Fibroblast of pulmonary artery (primary cell): ENCODE data around the gene HAPLN2.

Source experiments
- DNase-seq: peaks from one replicate; pipeline ENCODE4 v3.0.0-alpha.2; 2010; ENCODE audit warnings: low read depth
- H3K4me3 ChIP-seq: replicated peaks from 2 replicates; pipeline ENCODE4 v1.5.1; 2011; ENCODE audit warnings: low read depth, mild to moderate bottlenecking, control low read depth, low read length, moderate library complexity
- TF ChIP-seq, protein P1 (sequence below): IDR thresholded peaks from 2 replicates; pipeline ENCODE4 v1.5.1; 2011; ENCODE audit warnings: mild to moderate bottlenecking, control low read depth, low read length, inconsistent platforms; ENCODE audit errors: missing control alignments

The HAPLN2 gene

DNA sequence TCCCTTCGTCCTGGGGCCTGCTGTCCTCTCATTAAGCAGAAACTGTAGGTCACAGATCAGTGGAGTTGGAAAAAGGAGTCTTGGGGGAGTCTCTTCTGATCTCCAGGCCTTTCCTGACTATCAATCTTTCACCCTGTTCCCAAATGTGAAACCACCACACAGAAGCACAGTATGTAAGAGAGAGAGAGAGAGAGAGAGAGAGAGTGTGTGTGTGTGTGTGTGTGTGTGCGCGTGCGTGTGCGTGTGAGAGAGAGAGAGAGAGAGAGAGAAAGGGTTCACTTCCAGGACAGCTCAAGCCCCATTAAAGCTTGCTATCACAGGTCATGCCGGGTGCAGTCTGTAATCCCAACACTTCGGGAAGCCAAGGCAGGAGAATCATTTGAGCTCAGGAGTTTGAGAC lies 41.2 kb upstream of the HAPLN2 start:
- no peak overlapping the region for H3K4me3 ChIP-seq
- TF ChIP-seq, protein P1, sequence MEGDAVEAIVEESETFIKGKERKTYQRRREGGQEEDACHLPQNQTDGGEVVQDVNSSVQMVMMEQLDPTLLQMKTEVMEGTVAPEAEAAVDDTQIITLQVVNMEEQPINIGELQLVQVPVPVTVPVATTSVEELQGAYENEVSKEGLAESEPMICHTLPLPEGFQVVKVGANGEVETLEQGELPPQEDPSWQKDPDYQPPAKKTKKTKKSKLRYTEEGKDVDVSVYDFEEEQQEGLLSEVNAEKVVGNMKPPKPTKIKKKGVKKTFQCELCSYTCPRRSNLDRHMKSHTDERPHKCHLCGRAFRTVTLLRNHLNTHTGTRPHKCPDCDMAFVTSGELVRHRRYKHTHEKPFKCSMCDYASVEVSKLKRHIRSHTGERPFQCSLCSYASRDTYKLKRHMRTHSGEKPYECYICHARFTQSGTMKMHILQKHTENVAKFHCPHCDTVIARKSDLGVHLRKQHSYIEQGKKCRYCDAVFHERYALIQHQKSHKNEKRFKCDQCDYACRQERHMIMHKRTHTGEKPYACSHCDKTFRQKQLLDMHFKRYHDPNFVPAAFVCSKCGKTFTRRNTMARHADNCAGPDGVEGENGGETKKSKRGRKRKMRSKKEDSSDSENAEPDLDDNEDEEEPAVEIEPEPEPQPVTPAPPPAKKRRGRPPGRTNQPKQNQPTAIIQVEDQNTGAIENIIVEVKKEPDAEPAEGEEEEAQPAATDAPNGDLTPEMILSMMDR, result no peak
- no peak for DNase-seq

DNA sequence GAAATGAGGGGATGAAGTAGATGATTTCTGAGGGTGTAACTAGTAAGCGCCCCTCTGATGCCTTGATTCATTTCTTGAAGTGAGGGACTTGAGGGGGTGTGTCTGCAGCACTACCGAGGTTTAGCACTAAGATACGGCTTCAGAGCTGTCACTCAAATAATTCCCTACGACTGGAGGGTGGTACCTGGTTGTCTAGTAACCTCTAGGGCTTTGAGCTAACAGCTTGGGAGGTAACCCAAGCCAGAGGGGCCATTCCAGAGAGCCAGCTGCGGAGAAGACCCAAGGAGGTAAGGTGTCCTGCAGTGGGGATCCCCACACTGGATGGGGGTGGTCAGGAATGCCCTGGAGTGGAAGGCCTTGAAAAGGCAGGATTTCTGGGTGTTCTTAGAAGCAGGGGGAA lies 39.7 kb upstream of the HAPLN2 start, which contains the start of gene TTC24:
TSS of gene TTC24 (plus strand) at position 252 of the 400 bp plus-strand sequence. CDS start 1,642 bp downstream, outside the sequence.
- H3K4me3 ChIP-seq, result no peak within 1 kb of the TSS
- no peak for DNase-seq

DNA sequence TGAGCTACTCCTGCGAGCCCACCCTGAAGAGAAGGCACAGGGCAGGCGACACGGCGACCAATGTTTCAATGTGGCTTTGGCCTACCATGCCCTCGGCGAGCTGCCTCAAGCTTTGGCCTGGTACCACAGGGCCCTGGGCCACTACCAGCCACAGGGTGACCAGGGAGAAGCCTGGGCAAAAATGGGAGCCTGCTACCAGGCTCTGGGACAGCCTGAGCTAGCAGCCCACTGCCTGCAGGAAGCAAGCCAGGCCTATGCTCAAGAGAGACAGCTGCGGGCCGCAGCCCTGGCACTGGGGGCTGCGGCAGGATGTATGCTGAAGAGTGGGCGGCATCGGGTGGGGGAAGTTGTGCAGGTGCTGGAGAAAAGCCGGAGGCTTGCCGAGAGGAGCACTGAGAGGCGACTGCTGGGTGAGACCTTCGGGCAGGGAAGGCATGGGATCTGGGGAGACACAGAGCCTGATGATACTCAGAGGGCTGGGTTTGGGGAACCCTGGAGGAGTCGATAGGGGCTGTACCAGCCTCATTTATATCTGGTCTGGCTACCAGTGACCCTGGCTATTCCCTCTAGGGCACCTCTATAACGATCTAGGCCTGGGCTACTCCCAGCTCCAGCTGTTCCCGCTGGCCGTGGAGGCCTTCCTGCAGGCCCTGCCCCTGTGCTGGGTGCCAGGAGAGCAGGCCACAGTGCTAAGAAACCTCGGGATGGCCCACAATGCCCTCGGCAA lies 37.4 kb upstream of the HAPLN2 start:
- H3K4me3 ChIP-seq, result no peak overlapping the region
- no peak for DNase-seq
- TF ChIP-seq, protein P1, result no peak

More for the DNA sequence above, 39.7 kb upstream of the HAPLN2 start, which contains the start of gene TTC24:
- TF ChIP-seq, protein P1, result no peak

DNA sequence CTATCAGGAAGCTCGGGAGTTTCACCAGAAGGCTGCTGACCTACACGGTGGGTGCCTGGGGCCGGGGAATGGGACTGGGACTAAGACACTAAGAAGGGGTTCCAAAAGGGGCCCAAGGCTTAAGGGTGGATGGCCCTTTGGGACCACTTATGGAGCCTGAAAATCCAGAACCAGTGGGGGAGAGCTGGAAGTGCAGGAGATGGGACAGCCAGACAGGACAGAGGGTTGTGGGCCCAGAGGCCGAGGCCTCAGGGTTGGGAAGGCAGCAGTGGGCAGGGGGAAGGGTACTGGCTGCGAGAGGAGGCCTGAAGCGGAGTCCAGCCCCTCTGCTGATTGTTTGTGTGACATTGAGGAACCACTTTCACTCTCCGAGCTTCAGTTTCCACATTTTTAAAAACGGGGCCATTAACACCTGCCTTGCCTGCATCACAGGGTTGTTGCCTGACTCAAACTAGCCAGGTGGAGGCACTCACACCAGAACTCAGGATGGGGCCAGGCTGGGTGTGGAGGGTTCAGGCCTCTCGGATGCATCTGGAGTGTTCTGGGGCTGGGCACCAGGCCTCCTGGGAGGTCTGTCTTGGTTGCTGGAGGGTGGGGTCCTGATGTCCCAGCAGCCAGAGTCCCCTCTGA lies 36.7 kb upstream of the HAPLN2 start:
- H3K4me3 ChIP-seq, result no peak overlapping the region
- TF ChIP-seq, protein P1, result no peak
- no peak for DNase-seq

DNA sequence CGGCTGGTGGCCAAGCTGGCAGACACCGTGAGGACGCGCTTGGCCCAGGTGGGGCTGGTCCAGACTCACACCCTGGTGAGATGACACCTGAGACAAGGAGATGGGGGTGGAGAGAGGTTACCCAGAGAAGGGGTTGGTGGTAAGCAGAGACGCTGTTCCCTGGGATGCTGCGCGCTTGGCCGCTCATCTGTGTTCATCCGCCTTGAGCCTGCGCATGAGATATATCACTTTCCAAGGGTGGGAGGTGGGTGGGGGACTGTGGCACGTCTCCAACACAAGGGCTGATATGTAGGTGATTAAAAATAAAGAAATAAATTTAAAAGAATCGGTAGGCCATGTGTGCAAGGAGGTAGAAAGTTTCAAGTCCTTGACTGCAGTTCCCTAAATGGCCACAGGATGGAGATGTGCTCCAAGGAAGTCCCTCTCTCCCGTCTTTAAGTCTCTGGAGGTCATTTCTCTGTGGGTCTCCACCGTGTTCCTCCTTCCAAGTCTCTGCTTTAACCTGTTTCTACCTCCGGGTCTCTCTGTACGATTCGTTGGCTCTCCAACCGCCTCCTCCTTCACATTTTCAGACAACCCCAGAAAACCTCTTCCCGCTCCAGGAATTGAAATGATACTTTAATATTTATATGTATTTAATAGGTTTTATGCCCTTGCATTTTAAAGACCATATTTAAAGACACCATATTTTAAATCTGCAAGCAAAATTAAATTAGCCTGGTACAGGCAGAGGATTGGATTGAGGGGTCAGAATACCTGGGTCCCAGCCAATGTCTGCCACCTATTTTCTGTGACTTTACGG lies 35.2 kb upstream of the HAPLN2 start:
- H3K4me3 ChIP-seq, result no peak overlapping the region
- peak; percentile 93 for DNase-seq
- TF ChIP-seq, protein P1, result peak; percentile 93

- no peak overlapping the region for H3K4me3 ChIP-seq
- TF ChIP-seq, protein P1, result peak; percentile 23
- DNase-seq, result no peak
These were observed 34.4 kb upstream of the HAPLN2 start for GRCh38 chr1:156584813-156585212.
